OCI-M2 (cell line): Measurements from ENCODE around the gene STAT3.
"Not testable (repeated sequence)": the region's sequence is repeated elsewhere in the genome, so short reads cannot be mapped to it uniquely, and the experiment has no call there.

Experiments used
- DNase-seq: peaks from one replicate; lab custom pipeline; 2025; ENCODE audit not compliant: unreplicated experiment; lab: John Stamatoyannopoulos, UW

STAT3 gene

GRCh38 chr17:42264366-42264765 is 123.9 kb downstream of the STAT3 start:
- DNase-seq = not testable (repeated sequence)
